Mucosa of gallbladder (tissue), 1 donor: ENCODE measurements around the gene ZNF320. TPM values are rescaled to one million over a fixed set of nuclear protein-coding genes. Genes with fewer than 3 reads are reported as not detected.
"Not testable (repeated sequence)": the region's sequence is repeated elsewhere in the genome, so short reads cannot be mapped to it uniquely, and the experiment has no call there.

ENCODE experiments used
- DNase-seq: peaks from one replicate; pipeline ENCODE4 v3.0.0-alpha.2; 2020; ENCODE audit warnings: low spot score
- total RNA-seq: library from RNA; stranded (reverse); gene quantifications from one replicate; pipeline ENCODE4 v1.2.1, GENCODE V29; 2021
- donor health status: DM: no; HTN: no; CAD: no.

The ZNF320 gene
- total RNA-seq = 39.9 TPM

DNA sequence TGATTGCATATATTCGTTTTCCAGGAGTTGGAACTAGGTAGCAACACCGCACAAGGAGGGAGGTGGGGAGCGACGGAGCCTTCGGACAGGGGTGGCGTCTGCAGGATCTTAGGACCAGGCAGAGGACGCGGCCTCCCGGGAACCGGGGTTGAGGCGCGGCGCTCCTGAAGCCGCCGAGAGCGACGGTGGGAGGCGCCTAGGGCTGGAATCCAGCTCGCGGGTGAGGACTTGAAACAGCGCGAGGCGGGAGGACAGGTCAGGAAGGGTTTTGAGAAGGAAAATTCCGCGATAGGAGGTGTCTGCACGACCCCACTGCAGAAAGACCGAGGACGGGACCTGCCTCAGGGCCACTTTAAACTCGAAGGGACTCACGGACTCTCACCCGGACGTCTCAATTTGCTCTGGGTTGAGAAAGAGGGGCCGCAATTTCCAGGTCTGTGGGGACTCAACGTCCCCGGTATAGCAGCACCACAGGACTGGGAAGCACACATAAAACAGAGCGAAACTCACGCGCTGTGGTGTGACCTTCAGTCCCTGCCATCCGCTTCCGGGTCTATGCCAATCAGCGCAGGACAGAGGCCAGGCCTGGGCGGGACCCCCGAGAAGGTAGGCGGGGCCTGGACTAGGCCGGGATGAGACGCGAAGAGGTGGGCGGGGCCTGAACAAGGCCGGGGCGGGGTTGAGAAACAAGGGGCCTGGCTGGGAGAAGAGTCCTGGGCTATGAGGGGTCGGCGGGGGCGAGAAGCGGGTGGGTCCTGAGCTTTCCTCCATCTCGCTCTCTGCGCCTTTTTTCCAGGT lies at the start of gene ZNF320:
TSS of gene ZNF320 (minus strand) at position 498 of the 798 bp plus-strand sequence. CDS start 7,380 bp downstream, outside the sequence.
- DNase-seq = peak; percentile 97

DNA sequence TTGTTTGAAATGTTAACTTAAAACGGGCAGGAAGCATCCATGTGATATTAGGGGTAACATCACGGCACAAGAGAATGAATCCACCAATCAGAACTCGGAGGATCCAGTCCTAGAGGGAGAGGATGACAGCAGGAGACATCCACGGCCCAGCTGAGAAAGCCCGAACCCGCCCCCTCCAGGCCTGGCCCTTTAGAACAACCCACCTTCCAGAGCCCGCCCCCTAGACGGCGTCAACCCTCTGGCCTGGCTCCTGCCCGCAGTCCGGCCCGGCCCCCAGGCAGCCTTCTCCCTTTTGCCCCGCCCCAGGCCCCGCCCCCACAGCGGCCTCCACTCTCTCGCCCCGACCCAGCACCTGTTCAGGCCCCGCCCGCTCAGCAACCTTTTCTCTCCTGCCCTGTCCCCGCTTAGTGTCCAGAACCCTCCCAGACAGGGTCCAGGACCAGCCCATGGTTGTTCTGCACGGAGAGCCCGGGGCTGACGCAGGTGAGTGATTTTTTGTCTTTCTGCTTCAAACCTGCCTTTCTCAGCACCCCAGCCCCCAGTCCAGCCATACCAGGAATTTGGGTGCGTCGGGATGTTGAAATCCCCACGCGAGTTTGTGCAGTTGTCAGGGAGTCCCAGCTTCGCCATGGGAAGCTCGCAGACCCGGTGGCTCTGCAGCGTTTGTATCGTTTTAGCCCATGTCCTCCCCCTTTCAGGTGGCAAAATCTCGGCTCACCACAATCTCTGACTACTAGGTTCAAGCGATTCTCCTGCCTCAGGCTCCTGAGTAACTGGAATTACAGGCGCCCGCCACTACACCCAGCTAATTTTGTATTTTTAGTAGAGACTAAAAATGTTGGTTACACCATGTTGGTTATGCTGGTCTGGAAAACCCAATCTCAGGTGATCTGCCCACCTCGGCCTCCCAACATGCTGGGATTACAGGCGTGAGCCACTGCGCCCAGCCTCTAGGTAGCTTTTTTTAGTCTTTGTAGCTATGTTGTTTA lies 49.2 kb upstream of the ZNF320 start:
- DNase-seq = peak; percentile 86

DNA sequence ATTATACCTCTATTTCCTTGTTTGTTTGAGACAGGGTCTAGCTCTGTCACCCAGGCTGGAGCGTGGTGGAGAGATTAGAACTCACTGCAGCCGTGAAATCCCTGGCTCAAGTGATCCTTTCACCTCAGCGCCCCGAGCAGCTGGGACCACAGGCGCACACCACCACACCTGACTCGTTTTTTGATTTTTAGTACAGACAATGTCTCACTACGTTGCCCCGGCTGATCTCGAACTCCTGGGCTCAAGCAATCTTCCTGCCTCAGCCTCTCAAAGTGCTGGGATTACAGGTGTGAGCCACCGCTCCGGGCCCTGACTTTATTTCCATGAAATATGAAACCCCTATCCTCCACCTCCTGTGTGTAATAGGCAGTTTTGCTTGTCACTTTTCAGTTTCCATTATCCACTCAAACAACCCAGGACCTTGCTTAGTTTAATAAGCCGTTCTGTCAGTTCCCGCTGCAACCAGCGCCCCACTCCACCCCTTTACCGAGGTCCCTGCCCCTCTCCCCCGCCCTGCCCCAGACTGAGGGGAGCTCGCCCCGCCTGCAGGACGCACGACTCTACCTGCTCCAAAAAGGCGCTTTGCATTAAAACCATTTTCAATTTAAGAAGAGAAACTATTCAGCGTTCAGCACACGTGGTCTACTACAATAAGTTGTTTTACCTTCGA lies 48.4 kb upstream of the ZNF320 start:
- DNase-seq = no peak

DNA sequence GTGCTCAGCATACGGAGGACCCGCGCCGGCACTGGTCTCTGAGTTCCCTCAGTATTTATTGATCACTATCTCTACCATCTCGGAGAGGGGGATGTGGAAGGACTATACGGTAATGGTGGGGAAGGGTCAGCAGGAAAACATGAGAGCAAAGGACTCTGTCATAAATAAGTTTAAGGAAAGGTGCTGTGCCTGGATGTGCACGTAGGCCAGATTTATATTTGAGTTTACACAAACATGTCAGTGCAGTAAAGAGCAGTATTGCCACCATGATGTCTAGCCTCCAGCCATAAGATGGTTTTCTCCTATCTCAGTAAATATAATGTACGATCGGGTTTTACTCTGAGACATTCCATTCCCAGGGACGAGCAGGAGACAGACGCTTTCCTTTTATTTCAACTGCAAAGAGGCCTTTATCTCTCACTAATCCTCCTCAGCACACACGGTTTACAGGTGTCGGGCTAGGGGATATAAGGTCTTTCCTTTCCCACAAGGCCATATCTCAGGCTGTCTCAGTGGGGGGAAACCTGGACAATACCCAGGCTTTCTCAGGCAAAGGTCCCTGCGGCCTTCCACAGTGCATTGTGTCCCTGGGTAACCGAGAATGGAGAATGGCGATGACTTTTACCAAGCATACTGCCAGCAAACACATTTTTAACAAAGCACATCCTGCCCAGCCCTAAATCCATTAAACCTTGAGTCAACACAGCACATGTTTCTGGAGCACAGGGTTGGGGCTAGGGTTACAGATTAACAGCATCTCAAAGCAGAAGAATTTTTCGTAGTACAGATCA lies 47.5 kb upstream of the ZNF320 start:
- peak; percentile 74 for DNase-seq

DNA sequence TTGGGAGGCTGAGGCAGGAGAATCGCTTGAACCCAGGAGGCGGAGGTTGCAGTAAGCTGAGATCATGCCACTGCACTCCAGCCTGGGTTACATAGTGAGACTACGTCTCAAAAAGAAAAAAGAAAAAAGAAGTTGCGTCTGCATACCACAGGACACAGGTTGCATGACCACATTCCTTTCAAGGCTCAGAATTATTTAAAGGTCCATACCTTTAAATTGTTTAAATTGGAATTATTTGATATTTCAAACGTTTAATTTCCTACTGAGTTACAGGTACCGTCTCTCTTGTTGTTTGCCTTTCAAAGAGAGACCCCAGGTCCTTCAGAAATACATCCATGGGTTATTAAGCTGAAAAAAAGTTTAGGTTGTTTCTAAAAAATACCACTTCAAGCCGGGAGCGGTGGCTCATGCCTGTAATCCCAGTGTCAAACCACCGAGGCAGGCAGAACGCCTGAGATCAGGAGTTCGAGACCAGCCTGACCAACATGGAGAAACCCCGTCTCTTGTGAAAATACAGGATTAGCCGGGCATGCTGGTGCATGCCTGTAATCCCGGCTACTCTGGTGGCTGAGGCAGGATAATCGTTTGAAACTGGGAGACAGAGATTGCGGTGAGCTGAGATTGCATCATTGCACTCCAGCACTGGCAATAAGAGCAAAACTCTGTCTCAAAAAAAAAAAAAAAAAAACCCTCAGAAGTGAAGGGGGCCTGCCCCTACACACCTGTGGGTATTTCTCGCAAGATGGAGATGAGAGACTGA lies 46.6 kb upstream of the ZNF320 start:
- DNase-seq = no peak

DNA sequence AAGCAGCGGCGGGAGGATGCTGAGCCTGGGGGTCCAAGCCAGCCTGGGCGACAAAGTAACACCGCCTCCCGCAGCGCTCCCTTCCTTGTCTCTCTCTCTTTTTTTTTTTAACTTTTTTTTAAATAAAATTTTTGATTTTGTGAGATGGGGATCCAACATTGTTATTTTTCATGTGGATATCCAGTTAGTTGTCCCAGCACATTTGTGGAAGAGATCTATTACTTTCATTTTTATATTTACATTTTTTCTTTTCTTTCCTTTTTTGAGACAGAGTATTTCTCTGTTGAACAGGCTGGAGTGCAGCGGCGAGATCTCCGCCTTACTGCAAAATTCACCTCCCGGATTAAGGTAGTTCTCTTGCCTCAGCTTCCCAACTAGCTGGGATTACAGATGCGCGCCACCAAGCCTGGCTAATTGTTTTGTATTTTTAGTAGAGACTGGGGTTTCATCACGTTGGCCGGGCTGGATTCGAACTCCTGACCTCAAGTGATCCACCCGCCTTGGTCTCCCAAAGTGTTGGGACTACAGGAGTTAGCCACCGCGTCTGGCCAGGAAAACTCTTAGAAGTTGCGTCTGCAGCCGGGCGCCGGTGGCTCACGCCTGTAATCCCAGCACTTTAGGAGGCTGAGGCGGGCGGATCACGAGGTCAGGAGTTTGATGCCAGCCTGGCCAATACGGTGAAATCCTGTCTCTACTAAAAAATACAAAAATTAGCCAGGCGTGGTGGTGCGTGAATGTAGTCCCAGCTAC lies 45.9 kb upstream of the ZNF320 start:
- DNase-seq = no peak

DNA sequence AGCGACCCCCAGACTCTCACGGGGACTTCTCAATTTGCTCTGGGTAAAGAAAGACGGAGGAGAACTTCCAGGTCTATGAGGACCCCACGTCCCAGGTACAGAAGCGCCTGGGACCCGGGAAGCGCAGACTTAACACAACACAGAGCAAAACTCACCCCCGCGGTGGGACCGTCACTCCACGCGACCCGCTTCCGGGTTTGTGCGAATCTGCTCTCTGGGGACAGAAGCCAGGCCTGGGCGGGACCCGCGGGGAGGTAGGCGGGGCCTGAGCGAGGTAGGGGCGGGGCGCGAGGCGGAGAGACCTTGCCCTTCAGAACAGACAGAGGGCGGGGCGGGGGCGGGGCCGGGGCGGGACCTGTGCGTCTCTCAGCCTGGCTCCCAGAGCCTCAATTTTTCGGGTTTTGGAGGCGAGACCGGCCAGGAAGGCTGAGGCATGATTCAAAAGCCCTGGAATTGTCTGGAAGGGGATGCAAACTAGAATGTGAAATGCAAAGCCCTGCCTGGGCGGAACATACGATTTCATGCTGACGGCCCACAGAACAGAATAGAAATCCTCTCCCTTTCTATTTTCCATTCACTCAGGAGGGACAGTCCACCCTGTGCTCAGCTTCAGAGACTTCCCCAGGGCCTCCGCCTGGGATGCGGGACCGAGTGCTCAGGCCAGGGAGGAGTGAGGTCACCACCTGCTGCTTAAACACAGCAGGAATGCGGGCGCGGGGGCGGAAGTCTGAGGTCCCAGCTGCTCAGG lies 45.1 kb upstream of the ZNF320 start:
- peak; percentile 95 for DNase-seq

DNA sequence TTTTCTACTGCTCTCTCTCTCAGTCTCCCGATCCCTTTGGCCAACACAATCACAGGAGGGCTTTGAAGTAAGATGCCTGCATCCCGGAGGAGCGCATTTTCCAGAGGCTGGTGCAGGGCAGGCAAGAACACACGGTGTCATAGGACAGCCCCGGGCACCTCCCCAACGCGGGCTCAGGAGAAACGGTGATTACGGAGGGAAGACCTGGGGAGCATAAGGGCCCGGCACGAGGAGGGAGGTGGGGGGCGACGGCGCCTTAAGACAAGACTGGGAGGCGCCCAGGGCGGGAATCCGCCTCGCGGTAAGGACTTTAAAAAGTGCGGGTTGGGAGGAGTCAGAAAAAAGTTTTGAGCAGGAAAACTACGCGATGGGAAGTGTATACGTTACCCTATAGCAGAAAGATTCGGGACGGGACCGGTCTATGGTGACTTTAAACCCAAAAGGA lies 44.5 kb upstream of the ZNF320 start:
- no peak for DNase-seq

DNA sequence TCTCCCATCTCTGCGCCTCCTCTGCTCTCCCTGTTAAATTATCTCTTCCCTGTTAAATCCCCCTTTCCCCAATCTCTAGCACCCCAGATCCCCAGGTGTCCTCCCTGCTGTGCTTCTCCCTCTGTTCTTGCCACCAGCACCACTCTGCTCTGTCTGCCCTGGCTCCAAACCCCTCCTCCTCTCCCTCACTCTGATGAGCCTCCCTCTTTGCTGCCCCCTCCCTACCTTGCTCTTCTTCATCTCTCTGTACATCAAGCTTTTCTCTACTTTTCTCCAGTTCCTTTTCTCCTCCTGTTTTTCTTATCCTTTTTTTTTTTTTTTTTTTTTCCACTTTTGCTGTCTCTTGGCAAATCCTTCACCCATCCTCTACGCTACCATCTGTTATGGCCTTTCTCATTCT lies 44.1 kb upstream of the ZNF320 start:
- not testable (repeated sequence) for DNase-seq

DNA sequence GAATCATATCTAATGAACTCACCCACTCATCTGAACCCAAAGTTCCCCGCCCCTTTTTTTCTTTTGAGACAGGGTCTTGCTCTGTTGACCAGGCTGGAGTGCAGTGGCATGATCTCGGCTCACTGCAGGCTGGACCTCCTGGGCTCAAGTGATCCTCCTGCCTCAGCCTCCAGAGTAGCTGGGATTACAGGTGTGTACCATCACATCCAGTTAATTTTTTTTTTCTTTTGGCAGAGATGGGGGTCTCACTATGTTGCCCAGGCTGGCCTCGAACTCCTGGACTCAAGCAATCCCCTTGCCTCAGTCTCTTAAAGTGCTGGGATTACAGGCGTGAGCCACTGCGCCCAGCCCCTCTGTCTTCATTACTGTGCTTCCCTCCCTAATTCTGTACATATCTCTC lies 43.5 kb upstream of the ZNF320 start:
- DNase-seq = not testable (repeated sequence)

DNA sequence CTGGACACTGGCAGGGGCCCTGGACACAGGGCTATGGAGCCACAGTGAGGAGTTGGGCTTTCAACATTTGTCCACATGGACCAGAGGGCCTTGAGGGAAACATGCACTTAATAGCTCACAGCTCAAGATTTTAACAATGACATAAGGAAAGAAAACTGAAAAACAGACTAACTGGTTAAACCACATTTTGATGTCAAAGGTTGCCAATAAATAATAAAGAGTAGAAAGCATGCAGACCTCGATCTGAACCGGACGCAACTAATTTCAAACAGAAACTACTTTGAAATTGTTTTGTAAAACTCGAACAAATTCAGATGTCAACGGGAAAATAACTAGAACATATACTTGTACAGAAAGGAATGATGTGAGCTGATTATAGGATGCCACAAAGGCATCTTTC lies 41.3 kb upstream of the ZNF320 start:
- DNase-seq = no peak

DNA sequence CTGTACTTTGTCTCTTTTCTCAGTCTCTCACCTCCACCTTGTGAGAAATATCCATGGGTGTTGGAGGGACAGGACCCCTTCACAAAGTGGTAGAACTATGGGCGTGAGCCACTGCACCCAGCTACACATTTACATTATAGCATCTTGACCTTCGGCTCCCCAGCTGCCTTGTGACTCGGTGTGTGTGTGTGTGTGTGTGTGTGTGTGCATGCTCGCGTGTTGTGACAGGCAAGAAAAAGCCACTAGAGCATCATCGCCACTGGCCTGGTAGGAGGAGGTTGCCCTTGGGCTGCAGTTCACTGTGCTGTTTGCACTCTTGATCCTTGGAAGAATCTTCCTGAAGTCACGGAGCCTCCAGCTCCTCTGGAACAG lies 39.5 kb upstream of the ZNF320 start:
- DNase-seq = no peak

DNA sequence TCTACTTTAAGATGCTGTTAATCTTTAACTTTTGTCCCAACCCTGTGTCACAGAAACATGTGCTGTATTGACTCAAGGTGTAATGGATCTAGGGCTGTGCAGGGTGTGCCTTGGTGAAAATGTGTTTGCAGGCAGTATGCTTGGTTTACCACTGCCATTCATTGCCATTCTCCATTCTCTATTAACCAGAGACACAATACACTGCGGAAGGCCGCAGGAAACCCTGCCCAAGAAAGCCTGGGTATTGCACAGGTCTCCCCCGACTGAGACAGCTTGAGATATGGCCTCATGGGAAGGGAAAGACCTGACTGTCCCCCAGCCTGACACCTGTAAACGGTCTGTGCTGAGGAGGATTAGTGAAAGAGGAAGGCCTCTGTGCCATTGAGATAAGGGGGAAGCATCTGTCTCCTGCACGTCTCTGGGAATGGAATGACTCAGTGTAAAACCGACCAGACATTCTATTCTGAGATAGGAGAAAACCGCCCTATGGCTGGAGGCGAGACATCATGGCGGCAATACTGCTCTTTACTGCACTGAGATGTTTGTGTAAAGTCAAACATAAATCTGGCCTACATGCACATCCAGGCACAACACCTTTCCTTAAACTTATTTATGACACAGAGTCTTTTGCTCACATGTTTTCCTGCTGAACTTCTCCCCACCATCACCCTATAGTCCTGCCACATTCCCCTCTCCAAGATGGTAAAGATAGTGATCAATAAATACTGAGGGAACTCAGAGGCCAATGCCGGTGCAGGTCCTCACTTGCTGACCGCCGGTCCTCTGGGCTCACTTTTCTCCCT lies 38.9 kb upstream of the ZNF320 start:
- peak; percentile 70 for DNase-seq

DNA sequence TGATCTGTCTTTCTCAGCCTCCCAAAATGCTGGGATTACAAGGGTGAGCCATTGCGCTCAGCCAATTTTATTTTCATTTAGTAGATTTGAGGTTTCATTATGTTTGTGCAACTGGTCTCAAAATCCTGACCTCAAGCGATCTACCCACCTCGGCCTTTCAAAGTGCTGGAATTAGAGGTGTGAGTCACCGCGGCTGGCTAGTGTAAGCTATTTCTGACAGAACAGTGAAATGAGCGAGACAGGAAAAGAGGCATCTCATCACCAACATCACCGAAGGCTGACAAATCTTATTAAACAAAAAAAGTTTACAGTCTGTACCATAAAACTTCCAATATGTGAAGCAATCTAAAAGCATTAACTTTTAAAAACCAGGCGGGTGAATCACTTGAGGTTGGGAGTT lies 38.0 kb upstream of the ZNF320 start:
- DNase-seq = no peak

DNA sequence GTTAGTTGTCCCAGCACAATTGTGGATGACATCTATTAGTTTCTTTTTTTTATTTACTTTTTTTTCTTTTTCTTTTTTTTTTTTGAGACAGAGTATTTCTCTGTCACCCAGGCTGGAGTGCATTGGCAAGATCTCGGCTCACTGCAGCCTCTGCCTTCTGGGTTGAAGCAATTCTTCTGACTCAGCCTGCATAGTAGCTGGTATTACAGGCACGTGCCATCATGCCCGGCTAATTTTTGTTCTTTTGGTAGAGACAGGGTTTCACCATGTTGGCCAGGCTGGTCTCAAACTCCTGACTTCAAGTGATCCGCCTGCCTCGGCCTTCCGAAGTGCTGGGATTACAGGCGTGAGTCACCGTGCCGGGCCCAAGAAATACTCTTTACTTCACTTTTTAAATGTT lies 27.2 kb upstream of the ZNF320 start:
- not testable (repeated sequence) for DNase-seq

DNA sequence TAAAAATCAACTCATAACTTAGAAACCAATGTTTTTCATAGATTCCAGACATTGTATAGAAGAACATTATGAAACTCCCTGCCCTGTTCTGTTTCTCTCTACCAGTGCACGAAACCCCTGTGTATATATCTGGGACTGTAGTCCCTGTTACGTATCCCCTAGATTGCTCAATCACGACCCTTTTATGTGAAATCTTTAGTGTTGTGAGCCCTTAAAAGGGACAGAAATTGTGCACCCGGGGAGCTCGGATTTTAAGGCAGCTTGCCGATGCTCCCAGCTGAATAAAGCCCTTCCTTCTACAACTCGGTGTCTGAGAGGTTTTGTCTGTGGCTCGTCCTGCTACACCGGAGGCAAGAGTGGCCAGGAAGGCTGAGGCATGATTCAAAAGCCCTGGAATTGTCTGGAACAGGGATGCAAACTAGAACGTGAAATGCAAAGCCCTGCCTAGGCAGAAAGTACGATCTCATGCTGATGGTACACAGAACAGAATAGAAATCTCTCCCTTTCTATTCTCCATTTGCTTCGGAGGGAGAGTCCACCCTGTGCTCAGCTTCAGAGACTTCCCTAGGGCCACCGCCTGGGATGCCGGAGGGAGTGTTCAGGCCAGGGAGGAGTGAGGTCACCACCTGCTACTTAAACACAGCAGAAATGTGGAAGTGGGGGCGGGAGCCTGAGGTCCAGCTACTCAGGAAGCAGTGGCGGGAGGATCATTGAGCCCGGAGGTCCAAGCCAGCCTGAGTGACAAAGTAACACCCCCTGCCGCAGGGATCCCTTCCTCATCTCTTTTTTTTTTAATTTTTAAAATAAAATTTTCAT lies 26.6 kb upstream of the ZNF320 start:
- peak; percentile 63 for DNase-seq
